SIG-M5 treated with dmso at 0.1 percent for 504 hours (cell line): Measurements from ENCODE around the gene JMJD8.

Source experiments
- DNase-seq: peaks from one replicate; lab custom pipeline; 2025; ENCODE audit not compliant: unreplicated experiment; lab: John Stamatoyannopoulos, UW

Gene JMJD8

GRCh38 chr16:642189-643049 is 41.7 kb downstream of the JMJD8 start:
- DNase-seq, result peak; percentile 58

- DNase-seq, result peak; percentile 62
These were observed 42.6 kb downstream of the JMJD8 start, which contains the start of gene MCRIP2 for GRCh38 chr16:641326-642188. Gene MCRIP2, plus strand, starts transcription at chr16:641828. Its CDS starts 164 bp downstream, at chr16:641992.

GRCh38 chr16:640614-641013 is 43.5 kb downstream of the JMJD8 start:
- no peak for DNase-seq

DNA sequence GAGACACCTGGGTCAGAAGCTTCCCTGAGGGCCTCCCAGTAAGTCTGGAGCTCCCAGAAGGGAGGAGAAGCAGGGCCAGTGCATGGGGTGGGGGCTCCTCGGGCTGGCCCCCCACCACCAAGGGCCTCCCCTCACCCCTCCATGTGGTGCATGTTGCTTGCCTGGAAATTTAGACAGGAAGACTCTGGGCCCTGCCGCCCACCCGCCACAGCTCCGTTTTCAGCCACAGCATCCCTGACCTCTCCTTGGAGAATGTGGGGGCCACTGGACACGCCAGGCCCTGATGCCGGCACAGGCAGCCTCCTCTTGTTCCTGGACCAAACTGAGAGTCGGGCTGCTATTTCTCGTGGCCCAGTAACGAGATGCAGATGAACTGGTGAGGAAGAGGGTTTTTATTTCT is 45.3 kb downstream of the JMJD8 start:
- no peak for DNase-seq

GRCh38 chr16:638034-638543 is 46.0 kb downstream of the JMJD8 start:
- no peak for DNase-seq

DNA sequence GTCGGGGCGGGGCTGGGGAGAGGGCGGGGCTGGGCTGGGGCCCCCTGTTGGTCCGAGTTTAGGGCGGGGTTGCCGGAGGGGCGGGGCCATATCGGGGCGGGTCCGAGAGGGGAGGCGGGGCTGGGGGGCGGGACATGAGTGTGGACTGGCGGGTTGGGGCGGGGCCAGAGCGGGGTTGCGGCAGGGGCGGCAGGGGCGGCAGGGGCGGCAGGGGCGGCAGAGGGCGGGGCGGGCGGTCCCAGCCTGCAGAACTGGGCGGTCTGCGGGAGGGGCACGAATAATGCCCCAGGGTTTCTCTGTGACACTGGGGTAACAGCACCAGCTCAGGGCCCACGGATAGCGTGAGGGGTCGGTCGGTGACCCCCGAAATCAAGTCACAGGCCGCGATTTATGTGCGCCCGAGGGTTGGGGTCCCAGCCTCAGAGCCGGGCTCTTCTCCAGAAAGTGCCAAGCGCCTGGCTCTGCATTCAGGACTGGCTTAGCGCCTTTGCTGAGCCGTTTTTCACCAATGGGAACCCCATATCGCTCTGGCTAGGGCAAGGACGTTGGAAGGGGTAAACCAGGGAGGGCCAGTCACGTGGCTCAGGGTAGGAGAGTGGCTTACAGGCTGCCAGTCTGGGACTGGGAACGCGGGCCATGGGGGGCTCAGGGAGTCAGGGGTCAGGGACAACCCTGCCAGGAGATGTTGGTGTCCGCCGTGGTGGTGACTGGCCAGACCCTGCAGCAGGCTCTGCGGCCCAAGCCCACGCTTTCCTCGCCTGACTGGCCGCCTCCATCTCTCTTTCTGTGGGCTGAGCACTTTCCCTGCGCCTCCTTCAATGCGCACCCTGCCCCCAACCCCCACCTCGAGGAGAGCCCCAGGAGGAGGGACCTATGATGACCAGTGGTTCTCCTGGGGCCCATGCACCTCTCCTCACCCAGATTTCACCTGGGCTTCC is 46.8 kb downstream of the JMJD8 start:
- DNase-seq, result peak; percentile 80

- DNase-seq, result peak; percentile 94
These were observed 47.7 kb downstream of the JMJD8 start, which contains the start of gene METTL26 for GRCh38 chr16:636206-637080. Gene METTL26, minus strand, starts transcription at chr16:636305. Its CDS starts 15 bp downstream, at chr16:636290.

DNA sequence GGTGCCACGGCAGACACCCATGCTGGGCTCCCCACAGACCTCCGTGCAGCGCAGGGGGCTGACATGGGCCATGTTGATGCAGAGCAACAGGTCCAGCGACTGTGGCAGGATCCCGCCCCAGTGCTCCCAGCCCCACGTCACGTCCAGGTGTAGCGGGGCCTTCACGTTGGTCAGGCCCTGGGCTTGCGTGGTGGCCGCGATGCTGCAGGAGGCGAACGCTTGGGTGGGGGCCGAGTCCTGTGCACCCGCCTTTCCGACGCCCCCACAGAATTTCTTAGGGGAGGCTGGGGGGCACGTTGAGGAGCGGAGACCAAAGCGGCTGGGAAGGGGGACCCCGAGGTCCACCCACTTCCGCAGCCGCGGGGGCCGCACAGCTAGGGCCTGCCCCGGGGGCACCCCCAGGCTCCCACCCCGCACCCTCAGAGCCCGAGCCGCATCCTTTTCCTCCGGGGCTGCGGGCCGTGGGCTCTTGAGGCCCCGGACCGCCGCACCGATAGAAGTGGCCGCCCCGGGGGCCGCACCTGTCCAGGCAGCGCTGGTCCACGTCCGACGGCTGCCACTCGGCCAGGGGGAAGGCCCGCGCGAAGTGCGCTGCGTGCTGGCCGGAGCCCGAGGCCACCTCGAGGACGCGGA is 48.4 kb downstream of the JMJD8 start:
- no peak for DNase-seq

DNA sequence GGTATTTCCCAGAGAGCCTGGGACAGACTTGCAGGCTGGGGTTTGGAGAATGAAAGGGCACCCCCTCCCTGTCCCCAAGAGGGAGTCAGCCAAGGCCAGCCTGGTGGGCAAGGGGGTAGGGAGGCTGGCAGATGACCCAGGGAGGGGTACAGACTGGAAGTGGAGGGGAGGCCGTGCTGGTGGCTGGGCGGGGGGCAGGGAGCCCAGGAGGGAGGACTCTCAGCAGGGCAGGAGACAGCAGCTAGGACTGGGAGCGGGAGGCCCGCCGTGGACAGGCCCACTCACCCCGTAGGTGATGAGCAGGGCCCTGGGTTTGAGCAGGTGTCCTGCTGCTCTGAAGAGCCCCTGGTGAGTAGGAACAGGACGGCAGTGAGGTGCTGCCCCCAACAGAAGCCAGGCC is 49.1 kb downstream of the JMJD8 start:
- DNase-seq, result no peak

DNA sequence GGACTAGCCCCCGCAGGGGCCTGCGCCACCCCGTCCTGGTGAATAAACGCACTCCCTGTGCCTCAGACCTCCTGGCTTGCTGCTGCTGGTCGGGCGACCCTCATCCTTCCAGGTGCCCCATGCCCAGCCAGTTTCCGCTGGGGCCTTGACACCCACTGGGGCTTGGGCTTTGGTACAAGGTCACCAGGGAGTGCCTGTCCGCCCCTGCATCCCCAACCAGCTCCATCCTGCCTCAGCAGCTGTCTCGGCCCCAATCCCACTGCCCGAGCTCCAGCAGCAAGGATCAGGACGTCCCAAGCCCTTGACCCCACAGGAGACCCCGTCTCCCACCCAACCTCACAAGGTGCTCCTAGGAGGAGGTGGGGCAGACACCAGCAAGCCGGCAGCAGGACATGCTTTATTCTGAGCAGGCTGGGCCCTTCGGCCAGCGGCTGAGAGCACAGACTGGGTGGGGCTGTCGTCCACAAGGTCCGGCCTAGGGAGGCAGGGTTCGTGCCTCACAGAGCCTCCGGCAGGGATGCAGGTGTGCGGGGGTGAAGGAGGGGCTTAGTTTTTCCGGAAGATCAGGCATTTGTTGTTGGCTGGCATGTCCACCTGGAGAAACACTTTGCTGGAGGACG is 50.0 kb downstream of the JMJD8 start:
- no peak for DNase-seq

GRCh38 chr16:633336-634050 is 50.6 kb downstream of the JMJD8 start:
- DNase-seq, result no peak

DNA sequence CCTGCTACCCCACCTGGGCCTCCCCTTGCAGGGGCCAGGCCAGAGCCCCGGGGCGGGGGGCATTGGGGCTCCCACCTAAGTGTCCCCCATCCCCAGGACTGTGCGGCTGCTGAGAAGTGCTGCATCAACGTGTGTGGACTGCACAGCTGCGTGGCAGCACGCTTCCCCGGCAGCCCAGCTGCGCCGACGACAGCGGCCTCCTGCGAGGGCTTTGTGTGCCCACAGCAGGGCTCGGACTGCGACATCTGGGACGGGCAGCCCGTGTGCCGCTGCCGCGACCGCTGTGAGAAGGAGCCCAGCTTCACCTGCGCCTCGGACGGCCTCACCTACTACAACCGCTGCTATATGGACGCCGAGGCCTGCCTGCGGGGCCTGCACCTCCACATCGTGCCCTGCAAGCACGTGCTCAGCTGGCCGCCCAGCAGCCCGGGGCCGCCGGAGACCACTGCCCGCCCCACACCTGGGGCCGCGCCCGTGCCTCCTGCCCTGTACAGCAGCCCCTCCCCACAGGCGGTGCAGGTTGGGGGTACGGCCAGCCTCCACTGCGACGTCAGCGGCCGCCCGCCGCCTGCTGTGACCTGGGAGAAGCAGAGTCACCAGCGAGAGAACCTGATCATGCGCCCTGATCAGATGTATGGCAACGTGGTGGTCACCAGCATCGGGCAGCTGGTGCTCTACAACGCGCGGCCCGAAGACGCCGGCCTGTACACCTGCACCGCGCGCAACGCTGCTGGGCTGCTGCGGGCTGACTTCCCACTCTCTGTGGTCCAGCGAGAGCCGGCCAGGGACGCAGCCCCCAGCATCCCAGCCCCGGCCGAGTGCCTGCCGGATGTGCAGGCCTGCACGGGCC is 51.4 kb downstream of the JMJD8 start:
- DNase-seq, result no peak

DNA sequence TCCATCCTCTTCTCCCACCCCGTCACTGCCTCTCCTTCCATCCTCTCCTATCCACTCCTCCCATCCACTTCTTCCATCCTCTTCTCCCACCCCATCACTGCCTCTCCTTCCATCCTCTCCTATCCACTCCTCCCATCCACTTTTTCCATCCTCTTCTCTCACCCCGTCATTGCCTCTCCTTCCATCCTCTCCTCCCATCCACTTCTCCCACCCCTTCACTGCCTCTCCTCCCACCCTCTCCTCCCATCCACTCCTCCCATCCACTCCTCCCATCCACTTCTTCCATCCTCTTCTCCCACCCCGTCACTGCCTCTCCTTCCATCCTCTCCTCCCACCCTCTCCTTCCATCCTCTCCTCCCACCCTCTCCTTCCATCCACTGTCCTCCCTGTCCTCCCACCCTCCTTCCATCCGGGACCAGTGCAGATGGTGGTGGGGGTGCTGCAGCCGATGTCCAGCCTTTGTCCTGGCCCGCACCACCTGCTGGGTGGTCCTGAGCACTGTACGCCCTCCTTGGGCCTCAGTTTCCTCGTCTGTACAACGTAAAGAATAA is 52.3 kb downstream of the JMJD8 start:
- no peak for DNase-seq
